CD14-positive monocyte (primary cell): ENCODE measurements around the gene RGS2. TPM values are rescaled to one million over a fixed set of nuclear protein-coding genes. Genes with fewer than 3 reads are reported as not detected.
A peak's percentile ranks its signal among the peaks of the same experiment; 100 is the strongest.

Experiments used
- DNase-seq, 3 donors: peaks; one replicate each; pipeline ENCODE4 v3.0.0-alpha.2; 2011 to 2022
- H2AFZ ChIP-seq: 2 replicates; pipeline ENCODE4 v1.6.0; 2012; ENCODE audit warnings: mild to moderate bottlenecking, low read depth, low read length, inconsistent platforms; ENCODE audit not compliant: insufficient read depth, poor library complexity, severe bottlenecking
- H3K27ac ChIP-seq, 2 donors: 1 replicate in 1 of 2; 2 replicates in 1 of 2; pipeline ENCODE4 v1.5.1; 2012 to 2013; ENCODE audit warnings: low read length in 2 of 2, control low read depth in 1 of 2, inconsistent platforms in 1 of 2, low read depth in 1 of 2, mild to moderate bottlenecking in 1 of 2
- H3K27me3 ChIP-seq, 2 donors: one replicate each; pipeline versions ENCODE4 v1.6.0 to v1.6.1; 2011 to 2013; ENCODE audit warnings: low read length in 2 of 2; ENCODE audit not compliant: control insufficient read depth in 2 of 2, insufficient read depth in 2 of 2
- H3K36me3 ChIP-seq, 2 donors: replicated peaks in 1 of 2; 1 replicate in 1 of 2; 2 replicates in 1 of 2; pipeline versions ENCODE4 v1.5.1 to v1.6.1; 2012 to 2013; ENCODE audit warnings: low read length in 2 of 2, control low read depth in 1 of 2, inconsistent platforms in 1 of 2, mild to moderate bottlenecking in 1 of 2; ENCODE audit not compliant: insufficient read depth in 2 of 2, control insufficient read depth in 1 of 2
- H3K4me1 ChIP-seq, 2 donors: 1 replicate in 1 of 2; 2 replicates in 1 of 2; pipeline versions ENCODE4 v1.5.1 to v1.6.1; 2012 to 2013; ENCODE audit warnings: low read length in 2 of 2, control low read depth in 1 of 2, inconsistent platforms in 1 of 2, mild to moderate bottlenecking in 1 of 2, moderate library complexity in 1 of 2; ENCODE audit not compliant: insufficient read depth in 2 of 2, control insufficient read depth in 1 of 2
- H3K4me2 ChIP-seq: replicated peaks from 2 replicates; pipeline ENCODE3; 2012; ENCODE audit warnings: low read length, moderate library complexity, mild to moderate bottlenecking; ENCODE audit not compliant: poor library complexity, severe bottlenecking; ENCODE audit errors: extremely low read depth
- H3K4me3 ChIP-seq, 3 experiments: fragments of 200-600 bp in 1 of 3; sonication (generic) in 1 of 3; replicated peaks in 1 of 3; 1 replicate in 2 of 3; 2 replicates in 1 of 3; pipeline ENCODE4 v1.5.1; 2011 to 2013; ENCODE audit warnings: low read length in 3 of 3, mild to moderate bottlenecking in 3 of 3, control low read depth in 2 of 3, low read depth in 2 of 3, inconsistent platforms in 1 of 3, moderate library complexity in 1 of 3
- H3K79me2 ChIP-seq: 2 replicates; pipeline ENCODE4 v1.6.0; 2012; ENCODE audit warnings: mild to moderate bottlenecking, control low read depth, inconsistent platforms, low read length, moderate library complexity; ENCODE audit not compliant: insufficient read depth
- H3K9ac ChIP-seq: 2 replicates; pipeline ENCODE4 v1.6.0; 2017; ENCODE audit warnings: low read length, mild to moderate bottlenecking; ENCODE audit not compliant: insufficient read depth, poor library complexity, severe bottlenecking
- H3K9me3 ChIP-seq, 2 donors: replicated peaks in 1 of 2; 1 replicate in 1 of 2; 2 replicates in 1 of 2; pipeline versions ENCODE4 v1.5.1 to v1.6.1; 2012 to 2013; ENCODE audit warnings: low read length in 2 of 2, control low read depth in 1 of 2; ENCODE audit not compliant: control insufficient read depth in 1 of 2, insufficient read depth in 1 of 2
- H4K20me1 ChIP-seq: 2 replicates; pipeline ENCODE4 v1.6.0; 2012; ENCODE audit warnings: mild to moderate bottlenecking, low read length, control low read depth, moderate library complexity; ENCODE audit not compliant: insufficient read depth
- H3K27ac Mint-ChIP-seq, 7 donors: one replicate each; pipeline ENCODE4 v1.8.0; 2020; ENCODE audit warnings: mild to moderate bottlenecking in 7 of 7, mixed read lengths in 7 of 7, moderate library complexity in 6 of 7, inconsistent platforms in 2 of 7
- H3K27me3 Mint-ChIP-seq, 3 donors: one replicate each; pipeline ENCODE4 v1.8.0; 2021 to 2022; ENCODE audit warnings: low read depth in 3 of 3, mild to moderate bottlenecking in 3 of 3, mixed read lengths in 3 of 3, moderate library complexity in 3 of 3, inconsistent platforms in 1 of 3
- H3K36me3 Mint-ChIP-seq, 2 donors: one replicate each; pipeline ENCODE4 v1.8.0; 2020; ENCODE audit warnings: mixed read lengths in 2 of 2, inconsistent platforms in 1 of 2, mild to moderate bottlenecking in 1 of 2
- H3K4me1 Mint-ChIP-seq: one replicate; pipeline ENCODE4 v1.8.0; 2020; ENCODE audit warnings: mild to moderate bottlenecking, mixed read lengths
- H3K4me3 Mint-ChIP-seq, 2 donors: one replicate each; pipeline ENCODE4 v1.8.0; 2020; ENCODE audit warnings: mild to moderate bottlenecking in 2 of 2, mixed read lengths in 2 of 2, moderate library complexity in 1 of 2
- H3K9me3 Mint-ChIP-seq, 7 donors: one replicate each; pipeline ENCODE4 v1.8.0; 2020 to 2022; ENCODE audit warnings: mixed read lengths in 7 of 7, mild to moderate bottlenecking in 6 of 7, moderate library complexity in 6 of 7, inconsistent platforms in 2 of 7
- CTCF ChIP-seq: fragments of 200-600 bp; IDR thresholded peaks from one replicate; pipeline ENCODE4 v1.8.0; 2022; ENCODE audit warnings: antibody characterized with exemption, mild to moderate bottlenecking
- WGBS: methylation state at CpG from one replicate; pipeline ENCODE4 v1.1.5; 2013; ENCODE audit warnings: missing lambda C conversion rate; ENCODE audit not compliant: insufficient coverage; 5-methylcytosine and 5-hydroxymethylcytosine counted together
- intact Hi-C, 2 donors: fragments of 100-400 bp; cut with micrococcal nuclease; formaldehyde crosslinking; loops; one replicate each; pipeline versions ENCODE4 v1.15.0 to v1.15.1; 2023
- polyA plus RNA-seq, 3 donors: library from polyadenylated mRNA; depleted of rRNA in 1 of 3; unstranded in 2 of 3; stranded (reverse) in 1 of 3; fragments of 300-500 nt in 2 of 3; fragments of >200 nt in 1 of 3; fragmentation: Illumina TruSeq in 2 of 3; gene quantifications; 1 replicate in 2 of 3; 2 replicates in 1 of 3; pipeline ENCODE4 v1.2.3, GENCODE V29; 2012 to 2021

The RGS2 gene
- polyA plus RNA-seq, 3 donors = 974 to 3,307 (median 1,708) TPM

DNA sequence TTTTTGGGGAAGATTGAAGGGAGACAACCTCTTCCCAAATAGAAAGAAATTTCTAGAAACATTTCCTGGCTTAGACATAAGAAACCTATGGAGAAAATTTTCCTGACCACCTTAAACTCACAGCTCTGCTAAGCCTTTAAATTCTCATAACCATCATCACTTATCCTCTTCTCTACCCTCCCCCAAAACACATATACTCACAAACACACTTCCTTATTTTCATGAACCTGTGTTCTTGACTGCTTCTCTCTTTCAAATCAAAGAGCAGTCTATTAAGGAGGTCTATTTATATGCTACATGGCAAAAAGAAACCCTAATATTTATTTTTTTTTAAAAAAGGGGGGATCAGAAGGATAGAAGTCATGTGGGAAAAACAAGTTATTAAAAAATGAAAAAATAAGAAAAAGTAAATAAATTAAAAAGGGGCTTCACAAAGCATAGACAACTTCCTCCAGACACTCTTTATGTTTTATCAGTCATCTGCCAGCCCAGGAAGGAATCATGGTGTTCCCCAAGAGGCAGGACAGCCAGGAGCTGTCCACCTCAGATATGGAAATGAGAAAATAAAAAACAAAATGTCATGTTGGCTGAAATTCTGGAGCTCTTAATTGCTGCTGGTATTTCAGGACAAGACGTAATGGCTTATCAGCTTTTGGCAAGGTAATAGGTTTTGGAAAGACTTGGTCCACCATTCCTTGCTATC is 12.8 kb upstream of the RGS2 start:
- intact Hi-C loops = loop anchor here in 1 of 2 donors (10.0 kb wide), 1 partner anchor 321 kb away; no protein-coding TSS in a partner anchor
- no peak for TF ChIP-seq CTCF
- WGBS = 100% methylated on average over 1 of the region's 1 CpG
- Histone ChIP-seq H3K4me3 (no peak overlapping the region), H3K27ac (no peak overlapping the region), H3K9ac (no peak overlapping the region), H3K4me2 (no peak overlapping the region), H3K79me2 (no peaks in the 10 kb centered on the region), H4K20me1 (no peaks in the 10 kb centered on the region), H2AFZ (no peak overlapping the region), H3K27me3 (no peaks in the 10 kb centered on the region), H3K36me3 (no peaks in the 10 kb centered on the region), H3K9me3 (no peaks in the 10 kb centered on the region), H3K4me1 (peaks cover 7% of the 10 kb centered on the region in 2 donors)
- peak in 1 of 3 donors; percentile 22 for DNase-seq
- Mint-ChIP-seq H3K27ac (peak overlapping the region in 4 of 7 donors; percentile 5 to 53 (median 42)), H3K4me1 (peaks cover 10% of the 10 kb centered on the region), H3K4me3 (no peak overlapping the region), H3K9me3 (peaks cover 0 to 1% (median 0%) of the 10 kb centered on the region in 7 donors), H3K27me3 (no peaks in the 10 kb centered on the region), H3K36me3 (no peaks in the 10 kb centered on the region)

- H4K20me1 ChIP-seq = no peaks in the 10 kb centered on the region
- Mint-ChIP-seq H3K27me3 (no peaks in the 10 kb centered on the region), H3K4me3 (no peak overlapping the region), H3K9me3 (no peaks in the 10 kb centered on the region), H3K27ac (peak overlapping the region in 1 of 7 donors; percentile 62), H3K36me3 (no peaks in the 10 kb centered on the region), H3K4me1 (peaks cover 10% of the 10 kb centered on the region)
- H3K79me2 ChIP-seq = no peaks in the 10 kb centered on the region
- intact Hi-C loops = loop anchor here in 1 of 2 donors (10.0 kb wide), 1 partner anchor 322 kb away; no protein-coding TSS in a partner anchor
- H3K9me3 ChIP-seq = no peaks in the 10 kb centered on the region
- no peak overlapping the region for H2AFZ ChIP-seq
- no peak for TF ChIP-seq CTCF
- H3K27me3 ChIP-seq = no peaks in the 10 kb centered on the region
- peaks cover 7% of the 10 kb centered on the region in 2 donors for H3K4me1 ChIP-seq
- no peak for DNase-seq
- H3K4me2 ChIP-seq = no peak overlapping the region
- 100% methylated on average over 1 of the region's 1 CpG for WGBS
- no peaks in the 10 kb centered on the region for H3K36me3 ChIP-seq
- H3K4me3 ChIP-seq = no peak overlapping the region
- no peak overlapping the region for H3K9ac ChIP-seq
- H3K27ac ChIP-seq = no peak overlapping the region
Observed at GRCh38 chr1:192797143-192797542, 11.7 kb upstream of the RGS2 start.
